Brain pericyte (primary cell): ENCODE measurements around the gene TSPAN9.

Experiments
- DNase-seq: peaks from one replicate; pipeline ENCODE4 v3.0.0-alpha.2; 2012; ENCODE audit warnings: low read depth, low spot score

The TSPAN9 gene

GRCh38 chr12:3076730-3077571 lies at the start of gene TSPAN9:
TSS of gene TSPAN9 (plus strand) at chr12:3077379. CDS start at chr12:3201194, 123,815 bp downstream.
- no peak for DNase-seq

GRCh38 chr12:3028108-3028507 lies 49.1 kb upstream of the TSPAN9 start:
- DNase-seq = no peak

- no peak for DNase-seq
Measured at GRCh38 chr12:3030821-3031429, 46.3 kb upstream of the TSPAN9 start.

DNA sequence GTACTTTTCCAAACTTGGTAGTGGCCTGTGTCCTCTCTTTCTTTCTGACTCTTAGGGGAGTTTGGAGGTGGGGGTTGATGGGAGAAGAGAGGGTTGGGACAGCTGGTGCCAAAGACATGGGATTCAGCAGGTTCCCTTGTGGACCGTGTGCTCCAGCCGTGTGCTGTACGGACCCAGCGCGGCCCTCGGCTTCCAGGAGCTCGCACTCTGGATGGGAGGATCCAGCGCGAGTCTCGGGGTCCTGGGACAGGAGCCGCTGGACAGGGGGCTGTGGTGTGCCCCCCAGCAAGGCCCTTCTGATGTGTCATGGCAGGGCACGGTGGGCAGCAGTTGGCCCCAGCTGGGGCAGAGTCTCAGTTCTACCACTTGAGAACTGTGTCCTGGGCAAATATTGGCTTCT lies 45.0 kb upstream of the TSPAN9 start:
- no peak for DNase-seq

DNA sequence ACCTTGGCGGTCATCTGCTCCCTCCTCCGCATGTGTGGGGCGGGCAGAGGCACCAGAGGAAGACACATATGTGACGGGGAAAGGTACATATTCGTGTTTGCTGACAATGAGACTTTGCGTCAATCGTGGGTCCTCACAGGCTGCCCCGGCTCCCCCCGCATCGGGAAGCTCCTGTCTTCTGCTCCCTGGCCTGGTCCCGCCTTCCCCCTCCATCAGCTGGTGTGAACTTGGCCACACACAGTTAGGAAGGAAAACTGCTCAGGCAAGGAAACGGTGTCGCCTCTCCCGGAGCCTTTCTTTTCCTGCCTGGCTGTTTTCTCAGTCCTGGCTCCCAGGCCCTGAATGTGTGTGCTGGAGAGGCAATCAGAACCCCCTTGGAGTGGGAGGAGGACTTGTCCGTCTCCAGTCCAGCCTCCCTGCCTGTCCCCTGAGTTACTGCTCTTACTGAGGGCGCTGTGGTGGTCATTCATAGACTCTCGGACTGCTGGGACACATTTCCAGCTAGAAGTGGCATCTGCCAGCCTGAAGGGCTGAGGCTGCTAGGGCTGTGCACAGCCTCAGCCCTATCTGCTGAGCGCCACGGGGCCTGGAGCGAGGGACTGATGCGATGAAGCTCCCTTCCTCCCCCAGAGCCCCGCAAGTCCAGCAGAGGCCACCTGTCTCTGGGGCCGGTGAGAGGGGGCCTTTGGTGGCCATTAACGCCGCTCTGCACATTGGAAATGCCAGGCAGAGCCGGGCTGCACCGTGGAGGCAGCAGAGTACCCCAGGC lies 44.2 kb upstream of the TSPAN9 start:
- DNase-seq = no peak

DNA sequence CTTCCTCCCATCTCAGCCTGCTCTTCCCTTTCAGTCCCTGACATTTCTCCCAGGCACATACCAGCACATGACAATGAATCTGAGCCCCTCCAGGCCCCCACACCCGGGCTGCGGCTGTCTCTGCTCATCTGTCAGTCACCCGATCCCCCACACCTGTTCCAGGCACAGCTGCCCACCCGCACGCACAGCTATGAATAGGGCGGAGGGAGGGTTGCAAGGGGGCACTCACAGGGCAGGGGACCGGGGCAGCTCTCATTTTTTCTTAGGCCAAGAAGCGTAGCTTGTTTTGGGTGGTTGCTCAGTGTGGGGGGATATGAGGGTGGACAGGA lies 43.7 kb upstream of the TSPAN9 start:
- DNase-seq = no peak

DNA sequence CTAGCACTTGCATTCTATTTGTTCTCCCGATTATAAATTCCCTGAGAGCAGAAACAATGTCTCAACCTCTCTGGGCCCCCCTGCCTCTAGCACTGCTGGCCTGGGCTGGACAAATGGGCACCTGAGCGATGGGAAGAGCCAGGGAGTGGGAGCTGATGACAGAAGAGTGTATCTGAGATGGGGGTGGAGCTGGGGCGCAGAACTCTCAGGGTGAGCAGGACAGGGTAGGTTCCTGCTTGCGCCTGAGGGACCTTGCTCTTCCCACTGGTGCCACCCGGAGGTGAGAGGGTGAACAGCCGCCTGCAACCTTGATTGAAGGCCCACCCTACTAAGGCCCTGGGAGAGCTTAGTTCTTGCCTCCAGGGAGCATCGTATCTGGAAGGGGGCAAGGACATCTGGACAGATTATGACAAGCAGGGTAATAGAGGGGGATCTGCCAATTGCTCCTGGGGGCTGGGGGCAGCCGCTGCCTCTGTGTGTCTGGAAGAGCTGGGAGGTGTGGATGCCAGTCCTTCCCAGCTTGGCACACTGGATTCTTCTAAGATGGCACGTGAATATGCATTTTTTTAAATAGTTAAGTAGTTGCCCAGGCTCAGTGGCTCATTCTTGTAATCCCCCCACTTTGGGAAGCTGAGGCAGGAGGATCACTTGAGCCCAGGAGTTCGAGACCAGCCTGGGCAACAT lies 43.0 kb upstream of the TSPAN9 start:
- DNase-seq = no peak

DNA sequence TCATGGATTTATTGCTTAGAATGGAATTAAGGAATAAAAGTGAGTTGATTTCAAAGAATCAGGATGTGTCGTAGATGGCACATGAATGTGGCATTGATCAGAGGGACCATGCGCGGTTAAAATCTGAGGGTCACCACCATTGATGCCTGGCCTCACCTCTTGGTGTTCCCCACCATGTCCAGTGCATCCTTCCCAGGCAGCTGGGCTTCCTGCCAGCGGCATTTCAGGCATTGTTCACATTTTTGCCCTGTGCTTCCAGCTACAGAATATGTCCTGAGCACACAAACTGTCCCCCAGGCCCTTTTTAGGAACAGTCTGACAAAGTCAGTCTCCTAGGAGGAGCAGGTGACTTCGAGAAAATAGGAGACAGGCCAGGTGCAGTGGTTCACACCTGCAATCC lies 42.0 kb upstream of the TSPAN9 start:
- DNase-seq = no peak

DNA sequence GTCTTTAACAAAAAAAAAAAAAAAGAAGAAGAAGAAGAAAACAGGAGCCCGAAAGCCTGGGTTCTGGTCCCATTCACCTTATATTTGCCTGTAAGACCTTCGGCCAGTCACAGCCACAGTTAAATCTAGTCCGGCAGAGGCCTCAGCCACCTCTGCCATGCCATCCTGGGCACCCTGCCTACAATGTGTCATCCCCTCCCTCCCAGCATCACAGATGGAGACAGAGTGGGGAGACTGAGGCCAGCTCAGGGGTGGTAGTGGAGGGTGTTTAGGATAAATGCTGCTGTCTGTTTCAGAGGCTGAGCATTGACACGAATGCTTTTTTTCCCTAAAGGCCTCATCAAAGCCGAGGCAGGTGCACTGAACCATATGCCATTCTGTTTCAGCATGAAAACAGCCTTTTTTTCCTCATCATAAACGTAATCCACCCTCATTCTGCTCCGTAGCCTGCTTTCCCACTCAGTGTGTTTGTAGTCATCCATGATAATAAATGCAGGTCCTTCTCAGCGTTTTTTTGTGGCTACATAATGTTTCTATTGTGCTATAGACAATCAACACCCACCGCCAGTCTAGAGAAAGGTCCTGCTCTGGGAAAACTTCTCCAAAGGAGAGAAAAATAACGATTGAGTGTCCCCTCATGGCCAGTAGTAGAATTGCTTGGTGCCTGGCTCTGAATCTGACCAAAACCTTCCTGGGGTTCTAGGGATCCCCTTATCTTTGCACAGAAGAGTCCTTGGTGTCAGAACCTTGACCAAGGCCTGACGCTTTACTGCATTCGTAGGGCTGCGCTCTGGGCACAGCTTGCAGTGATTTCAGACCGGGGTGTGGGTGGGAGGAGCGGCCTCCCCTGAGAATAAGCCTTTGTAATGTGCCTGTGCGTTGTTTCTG lies 41.1 kb upstream of the TSPAN9 start:
- no peak for DNase-seq

DNA sequence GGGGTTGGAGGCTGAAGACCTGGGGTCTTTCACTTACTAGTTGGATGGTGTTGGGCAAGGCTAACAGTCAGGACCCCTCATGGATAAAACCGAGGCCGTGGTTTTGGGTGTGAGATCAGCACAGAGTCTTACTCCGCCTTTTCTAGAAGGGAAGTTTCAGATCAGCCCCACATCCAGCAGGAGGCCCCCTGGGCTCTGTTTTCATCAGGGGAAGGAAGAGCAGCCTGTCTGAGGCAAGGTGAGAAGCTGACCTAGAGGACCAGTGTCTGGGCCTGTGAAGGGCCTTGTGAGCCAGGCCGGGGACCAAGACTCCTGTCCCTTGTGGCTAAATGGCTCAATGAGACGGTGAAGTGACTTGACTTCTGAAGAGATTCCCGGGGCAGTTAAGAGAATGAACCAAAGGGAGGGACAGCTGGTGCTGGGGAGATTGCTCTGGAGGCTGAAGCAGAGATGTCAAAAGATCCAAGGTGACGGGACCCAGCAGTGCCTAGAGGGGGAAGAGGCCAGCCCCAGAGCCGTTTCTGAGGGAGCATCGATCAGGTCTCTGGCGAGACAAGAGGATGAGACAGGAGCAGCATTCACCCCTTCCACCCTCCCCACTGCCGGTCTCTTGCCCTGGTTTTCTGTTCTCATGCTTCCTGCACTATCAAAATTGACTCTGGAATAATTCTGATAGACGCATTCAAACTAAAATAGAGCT lies 40.1 kb upstream of the TSPAN9 start:
- no peak for DNase-seq

- no peak for DNase-seq
Measured at GRCh38 chr12:3038166-3038565, 39.0 kb upstream of the TSPAN9 start.

DNA sequence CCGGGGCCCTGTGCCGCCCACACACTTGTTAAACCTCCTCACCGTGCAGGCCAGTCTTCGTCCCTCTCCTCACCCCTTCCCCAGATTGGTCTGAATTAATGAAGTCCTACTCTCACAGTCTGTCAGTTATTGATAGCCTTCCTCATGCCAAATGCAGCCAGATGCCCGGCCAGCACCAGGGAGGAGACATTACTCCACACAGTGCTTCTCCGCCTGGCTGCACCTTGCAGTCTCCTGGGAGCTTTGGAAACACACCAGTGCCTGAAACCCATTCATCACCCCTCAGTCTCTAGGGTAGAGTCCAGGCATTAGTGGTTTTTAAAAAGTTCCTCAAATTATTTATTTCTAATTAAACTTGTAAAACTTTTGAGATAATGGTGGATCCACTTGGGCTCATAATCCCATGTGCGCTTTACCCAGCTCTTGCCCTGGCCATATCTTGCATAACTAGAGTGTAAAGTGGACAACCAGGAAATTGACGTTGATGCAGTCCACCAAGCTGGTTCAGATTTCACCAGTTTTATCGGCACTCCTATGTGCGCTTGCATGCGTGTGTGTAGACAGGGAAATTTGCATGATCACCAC lies 38.2 kb upstream of the TSPAN9 start:
- DNase-seq = no peak

GRCh38 chr12:3040026-3040656 lies 37.0 kb upstream of the TSPAN9 start:
- DNase-seq = no peak

GRCh38 chr12:3040663-3041544 lies 36.3 kb upstream of the TSPAN9 start:
- DNase-seq = no peak

GRCh38 chr12:3041558-3042164 lies 35.5 kb upstream of the TSPAN9 start:
- peak; percentile 51 for DNase-seq

- no peak for DNase-seq
Measured at GRCh38 chr12:3042394-3042793, 34.8 kb upstream of the TSPAN9 start.

GRCh38 chr12:3042826-3043225 lies 34.4 kb upstream of the TSPAN9 start:
- no peak for DNase-seq

DNA sequence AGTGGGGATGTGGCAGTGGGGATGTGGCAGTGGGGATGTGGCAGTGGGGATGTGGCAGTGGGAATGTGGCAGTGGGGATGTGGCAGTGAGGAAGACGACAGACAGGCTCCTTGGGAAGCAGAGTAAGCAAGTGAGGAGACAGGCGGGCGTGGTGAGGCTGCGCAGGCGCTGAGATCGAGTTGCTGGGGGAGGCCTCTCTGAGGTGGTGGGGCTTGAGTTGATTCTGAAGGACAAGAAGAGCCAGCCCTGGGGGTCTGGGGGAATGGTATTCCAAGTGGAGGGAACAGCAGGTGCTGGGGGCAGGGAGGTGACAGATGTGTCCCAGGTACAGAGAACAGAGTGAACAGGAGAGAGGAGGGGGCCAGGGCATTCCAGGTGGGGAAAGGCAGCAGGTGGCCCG lies 33.8 kb upstream of the TSPAN9 start:
- DNase-seq = no peak
